ENCODE results near the gene SAP30. TPM values are rescaled to one million over a fixed set of nuclear protein-coding genes. Genes with fewer than 3 reads are reported as not detected.

Gene SAP30
- total RNA-seq, 1 donor from 2014 or later, result 34.0 TPM

- H3K4me3 ChIP-seq (ENCODE audit: low read depth, low read length), result peak overlapping the region; percentile 98
- TF ChIP-seq, protein P1, sequence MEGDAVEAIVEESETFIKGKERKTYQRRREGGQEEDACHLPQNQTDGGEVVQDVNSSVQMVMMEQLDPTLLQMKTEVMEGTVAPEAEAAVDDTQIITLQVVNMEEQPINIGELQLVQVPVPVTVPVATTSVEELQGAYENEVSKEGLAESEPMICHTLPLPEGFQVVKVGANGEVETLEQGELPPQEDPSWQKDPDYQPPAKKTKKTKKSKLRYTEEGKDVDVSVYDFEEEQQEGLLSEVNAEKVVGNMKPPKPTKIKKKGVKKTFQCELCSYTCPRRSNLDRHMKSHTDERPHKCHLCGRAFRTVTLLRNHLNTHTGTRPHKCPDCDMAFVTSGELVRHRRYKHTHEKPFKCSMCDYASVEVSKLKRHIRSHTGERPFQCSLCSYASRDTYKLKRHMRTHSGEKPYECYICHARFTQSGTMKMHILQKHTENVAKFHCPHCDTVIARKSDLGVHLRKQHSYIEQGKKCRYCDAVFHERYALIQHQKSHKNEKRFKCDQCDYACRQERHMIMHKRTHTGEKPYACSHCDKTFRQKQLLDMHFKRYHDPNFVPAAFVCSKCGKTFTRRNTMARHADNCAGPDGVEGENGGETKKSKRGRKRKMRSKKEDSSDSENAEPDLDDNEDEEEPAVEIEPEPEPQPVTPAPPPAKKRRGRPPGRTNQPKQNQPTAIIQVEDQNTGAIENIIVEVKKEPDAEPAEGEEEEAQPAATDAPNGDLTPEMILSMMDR (conservative IDR thresholded peaks at IDR 0.05; ENCODE audit: low read depth, low read length), result no peak
- no peak for DNase-seq (ENCODE audit: low read depth)
Observed at GRCh38 chr4:173333658-173334084, 37.1 kb upstream of the SAP30 start.

- peak; percentile 99 for DNase-seq (ENCODE audit: low read depth)
- TF ChIP-seq, protein P1 (conservative IDR thresholded peaks at IDR 0.05; ENCODE audit: low read depth, low read length), result no peak
- peak within 1 kb of the TSS; percentile 98 for H3K4me3 ChIP-seq (ENCODE audit: low read depth, low read length)
Observed at GRCh38 chr4:173334085-173334890, 36.5 kb upstream of the SAP30 start, which contains the start of gene HMGB2. Gene HMGB2, minus strand, starts transcription at chr4:173334358. Its CDS starts 709 bp downstream, at chr4:173333649.

GRCh38 chr4:173334891-173335752 lies 35.6 kb upstream of the SAP30 start:
- DNase-seq (ENCODE audit: low read depth), result no peak
- H3K4me3 ChIP-seq (ENCODE audit: low read depth, low read length), result peak overlapping the region; percentile 98
- TF ChIP-seq, protein P1 (conservative IDR thresholded peaks at IDR 0.05; ENCODE audit: low read depth, low read length), result no peak

GRCh38 chr4:173337463-173337862 lies 33.3 kb upstream of the SAP30 start:
- no peak for DNase-seq (ENCODE audit: low read depth)
- TF ChIP-seq, protein P1 (conservative IDR thresholded peaks at IDR 0.05; ENCODE audit: low read depth, low read length), result no peak
- no peak overlapping the region for H3K4me3 ChIP-seq (ENCODE audit: low read depth, low read length)

DNA sequence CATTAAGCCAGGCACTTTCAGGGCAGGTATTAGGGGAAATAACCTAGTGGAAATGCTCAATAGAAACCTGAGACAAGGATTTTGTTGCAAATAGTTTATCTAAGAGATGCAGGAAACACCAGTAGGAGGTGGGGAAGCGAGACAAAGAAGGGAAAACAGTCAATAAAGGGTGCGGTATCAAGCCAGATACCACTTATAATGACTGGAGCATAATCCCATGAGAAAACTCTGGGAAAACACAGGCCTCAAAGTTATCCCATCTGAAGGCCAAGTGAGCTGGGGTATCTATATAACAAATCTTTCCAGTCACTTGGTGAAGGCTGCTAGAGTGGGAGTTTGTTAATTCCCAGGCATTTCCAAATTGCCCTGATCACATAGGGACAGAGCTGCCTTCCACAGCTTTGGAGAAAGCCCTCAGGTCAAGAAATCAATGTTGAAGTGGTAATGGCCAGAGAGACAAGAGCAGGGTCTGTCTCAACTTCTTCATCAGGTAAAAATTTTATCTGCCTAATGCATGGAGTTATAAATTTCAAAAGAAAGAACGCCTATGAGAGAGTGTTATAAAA lies 26.8 kb upstream of the SAP30 start:
- H3K4me3 ChIP-seq (ENCODE audit: low read depth, low read length), result no peak overlapping the region
- no peak for DNase-seq (ENCODE audit: low read depth)
- TF ChIP-seq, protein P1 (conservative IDR thresholded peaks at IDR 0.05; ENCODE audit: low read depth, low read length), result no peak

GRCh38 chr4:173345648-173346047 lies 25.1 kb upstream of the SAP30 start:
- H3K4me3 ChIP-seq (ENCODE audit: low read depth, low read length), result no peak overlapping the region
- TF ChIP-seq, protein P1 (conservative IDR thresholded peaks at IDR 0.05; ENCODE audit: low read depth, low read length), result no peak
- no peak for DNase-seq (ENCODE audit: low read depth)
